ENCODE results near the gene CCDC6.
"Not testable (repeated sequence)": the region's sequence is repeated elsewhere in the genome, so short reads cannot be mapped to it uniquely, and the experiment has no call there.

CCDC6 gene

DNA sequence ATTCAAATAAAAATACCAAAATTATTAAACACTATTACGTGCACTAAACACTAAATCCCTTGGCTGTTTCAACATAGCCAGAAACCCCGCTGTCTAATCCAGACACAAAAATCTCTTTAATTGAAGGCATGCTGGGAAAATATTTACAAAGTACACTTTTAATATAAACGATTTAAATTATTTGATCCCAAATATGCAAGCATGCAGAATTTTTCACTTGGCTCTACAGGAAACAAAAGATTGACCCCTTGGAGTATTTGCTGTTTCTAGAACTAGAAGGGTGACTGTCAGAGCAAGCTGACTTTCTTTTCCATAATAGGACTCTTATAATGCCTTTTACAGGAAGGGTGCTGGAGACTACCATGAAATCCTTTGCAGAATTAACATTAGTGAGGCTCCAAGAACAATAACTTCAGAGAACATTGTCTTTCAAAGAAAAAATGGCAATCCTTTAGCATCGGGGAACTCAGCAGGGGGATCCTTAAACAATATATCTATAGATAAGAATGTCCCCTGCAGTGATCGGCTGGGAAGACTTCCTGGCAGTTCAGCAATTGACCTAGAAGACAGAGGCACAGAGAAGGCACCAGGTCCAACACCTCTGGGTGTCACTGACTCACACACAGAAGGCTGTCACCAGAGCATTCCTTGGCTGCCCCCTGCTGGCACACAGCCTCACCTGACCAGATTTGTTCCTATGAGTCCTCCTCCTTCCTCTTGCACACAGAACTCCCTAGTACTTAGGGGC lies 97.3 kb downstream of the CCDC6 start:
- no peak overlapping the region for H3K4me3 ChIP-seq (ENCODE audit: low read length)
- no peak for TF ChIP-seq ZNF274 (IDR thresholded peaks at IDR 0.05; ENCODE audit: low read depth, low read length)

DNA sequence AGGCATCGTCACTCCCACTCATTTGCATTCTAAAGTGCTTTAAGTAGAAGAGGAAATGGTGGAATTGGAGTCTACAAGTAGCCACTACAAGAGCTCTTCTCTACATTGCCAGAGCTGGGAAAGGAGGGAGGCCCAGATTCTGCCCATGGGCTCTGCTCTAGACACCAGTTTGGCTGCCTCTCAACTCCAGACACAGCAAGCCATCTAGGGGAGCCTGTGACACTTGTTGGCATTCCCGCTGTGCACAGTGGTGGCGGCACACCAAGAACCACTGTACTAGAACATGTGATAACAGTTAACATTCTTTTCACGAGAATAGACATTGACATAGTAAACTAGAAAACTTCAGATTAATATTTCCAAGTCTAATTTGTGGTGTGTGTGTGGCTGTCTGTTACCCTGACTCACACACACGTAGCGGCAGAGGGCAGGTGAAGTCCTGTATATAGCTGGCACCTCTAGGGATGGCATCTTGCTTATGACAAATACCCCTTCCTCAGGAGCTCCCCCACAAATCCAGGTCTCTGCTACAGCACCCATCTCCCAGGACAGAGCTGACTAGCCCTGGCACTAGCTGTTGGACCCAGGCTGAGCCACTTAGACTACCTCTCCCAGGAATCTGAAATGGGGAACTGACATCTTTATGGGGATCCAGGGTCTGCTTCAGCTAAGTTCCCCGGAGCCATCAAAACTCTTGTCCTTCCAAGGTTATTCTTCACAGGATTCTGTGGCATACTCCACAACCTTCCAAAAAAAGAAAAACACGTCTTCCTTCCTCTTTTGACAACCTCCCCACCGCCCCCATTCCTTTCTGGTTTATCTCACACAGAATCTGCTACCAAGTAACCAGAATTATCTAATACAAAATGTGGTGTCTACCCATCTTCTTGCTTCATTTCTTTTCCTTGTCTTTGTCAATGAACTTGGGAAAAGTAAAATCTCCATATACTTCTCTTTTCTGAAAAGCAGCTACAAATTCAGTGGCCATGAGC lies 98.4 kb downstream of the CCDC6 start:
- no peak for TF ChIP-seq ZNF274 (IDR thresholded peaks at IDR 0.05; ENCODE audit: low read depth, low read length)

DNA sequence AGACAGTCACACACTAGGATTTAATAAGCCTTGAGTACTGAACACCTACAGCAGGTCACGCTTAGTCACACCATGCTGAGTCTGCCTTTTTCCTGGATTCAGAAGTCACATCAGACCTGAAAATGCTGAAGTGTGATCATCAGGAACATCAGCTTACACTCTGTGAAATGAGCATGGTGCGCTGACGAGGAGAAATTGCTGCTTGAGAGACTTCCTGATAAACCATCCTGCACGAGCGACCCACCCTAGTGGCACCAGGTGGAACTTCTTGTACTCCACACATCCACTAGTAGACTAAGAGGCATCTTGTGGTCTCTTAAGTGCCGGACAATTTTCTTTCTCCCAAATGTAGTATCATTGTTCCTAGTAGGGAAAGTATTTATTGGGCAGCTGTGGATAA lies 101.3 kb downstream of the CCDC6 start:
- no peak overlapping the region for H3K4me3 ChIP-seq (ENCODE audit: low read length)
- TF ChIP-seq ZNF274 (IDR thresholded peaks at IDR 0.05; ENCODE audit: low read depth, low read length): no peak

More for the DNA sequence above, 98.4 kb downstream of the CCDC6 start:
- no peak overlapping the region for H3K4me3 ChIP-seq (ENCODE audit: low read length)

DNA sequence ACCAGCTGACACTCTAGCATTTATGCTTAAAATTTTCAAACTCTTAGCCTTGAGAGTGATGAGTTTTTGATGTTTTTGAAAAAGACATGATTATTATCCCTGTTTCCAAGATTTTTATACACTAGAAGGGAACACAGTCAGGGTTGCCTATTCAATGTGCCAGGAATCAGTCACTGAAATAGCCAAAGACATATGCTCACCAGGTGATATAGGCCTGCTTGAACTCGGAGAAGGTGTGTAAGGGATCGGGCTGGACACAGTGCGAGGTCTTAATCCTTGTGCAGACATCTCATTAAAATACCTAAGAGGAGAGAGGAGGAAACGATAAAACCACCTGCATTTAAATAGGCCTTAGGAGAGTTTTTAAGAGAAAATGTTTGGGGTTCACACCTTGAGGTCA lies 102.1 kb downstream of the CCDC6 start:
- H3K4me3 ChIP-seq (ENCODE audit: low read length): no peak overlapping the region
- no peak for TF ChIP-seq ZNF274 (IDR thresholded peaks at IDR 0.05; ENCODE audit: low read depth, low read length)

DNA sequence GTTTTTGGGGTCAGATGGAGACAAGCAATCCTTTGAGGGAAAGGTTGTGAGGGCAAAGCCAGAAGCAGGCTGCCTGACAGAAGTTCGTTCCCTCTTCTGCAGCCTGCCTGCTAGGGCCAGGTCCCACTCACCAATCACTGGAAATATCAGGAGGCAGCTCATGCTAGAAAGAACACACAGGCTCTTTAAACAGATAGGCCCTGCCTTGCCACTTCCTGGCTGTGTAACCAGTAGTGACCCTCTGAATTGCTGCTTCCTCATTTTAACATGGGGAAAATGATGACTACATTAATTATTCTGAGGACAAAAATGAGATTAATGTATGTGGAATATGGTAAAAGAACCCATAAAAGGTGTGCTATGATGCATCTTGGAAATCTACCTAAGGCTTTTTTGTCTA lies 102.6 kb downstream of the CCDC6 start:
- H3K4me3 ChIP-seq (ENCODE audit: low read length): no peak overlapping the region
- no peak for TF ChIP-seq ZNF274 (IDR thresholded peaks at IDR 0.05; ENCODE audit: low read depth, low read length)

DNA sequence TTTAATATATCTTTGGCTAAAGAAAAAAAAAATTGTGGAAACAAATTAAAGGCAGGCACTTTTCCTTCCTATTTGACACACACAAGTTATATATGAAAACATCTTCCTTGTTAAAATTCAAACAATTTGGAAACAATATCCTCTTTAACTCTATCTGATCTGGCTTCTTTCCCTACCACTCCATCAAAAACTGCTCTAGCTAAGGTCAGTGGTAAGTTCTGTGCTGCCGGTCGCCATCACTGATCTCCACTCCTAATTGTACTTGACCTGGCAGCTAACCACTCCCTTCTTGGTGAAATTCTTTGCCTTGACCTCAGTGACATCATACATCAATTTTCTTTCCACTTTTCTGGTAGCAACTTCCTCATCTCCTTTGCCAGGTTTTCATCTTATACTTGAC lies 105.2 kb downstream of the CCDC6 start:
- H3K4me3 ChIP-seq (ENCODE audit: low read length): no peak overlapping the region
- TF ChIP-seq ZNF274 (IDR thresholded peaks at IDR 0.05; ENCODE audit: low read depth, low read length): no peak

DNA sequence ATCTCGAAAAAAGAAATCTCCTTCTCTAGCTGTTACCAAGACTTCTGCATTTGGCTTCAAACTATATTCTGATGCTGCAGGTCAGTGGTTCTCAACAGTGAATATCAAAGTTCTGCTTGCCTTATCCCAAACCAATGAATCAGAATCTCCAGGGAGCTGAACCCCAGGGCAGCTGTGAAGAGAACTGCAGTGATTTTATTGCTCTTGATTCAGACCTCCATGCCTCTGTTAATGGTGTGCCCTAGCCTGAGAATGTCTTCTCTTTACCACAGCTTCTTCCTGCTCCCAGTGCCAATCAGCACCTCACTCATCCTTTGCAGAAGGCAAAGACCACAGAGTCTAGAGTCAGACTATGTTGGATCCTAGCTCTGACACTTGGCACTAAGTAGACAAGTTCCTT lies 106.9 kb downstream of the CCDC6 start:
- TF ChIP-seq ZNF274 (IDR thresholded peaks at IDR 0.05; ENCODE audit: low read depth, low read length): no peak
- no peak overlapping the region for H3K4me3 ChIP-seq (ENCODE audit: low read length)

DNA sequence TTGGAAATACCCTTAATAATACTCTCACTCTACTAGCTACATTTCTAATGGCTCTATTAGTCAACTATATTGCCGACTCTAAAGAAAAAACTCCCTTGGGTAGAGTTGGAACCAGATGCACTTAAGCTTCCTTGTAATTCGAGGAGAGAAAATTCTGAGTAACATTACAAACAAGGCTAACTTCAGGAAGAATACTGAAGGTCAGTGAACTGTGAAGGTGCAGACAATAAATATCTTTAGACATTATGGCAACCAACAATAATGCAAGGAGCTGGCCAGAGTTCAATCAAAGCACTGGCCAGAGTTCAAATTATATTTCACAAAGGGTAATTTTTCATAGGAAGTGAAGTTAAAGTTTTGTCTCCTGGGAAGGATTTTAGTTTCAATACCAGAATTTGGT lies 112.4 kb downstream of the CCDC6 start:
- TF ChIP-seq ZNF274 (IDR thresholded peaks at IDR 0.05; ENCODE audit: low read depth, low read length): no peak
- H3K4me3 ChIP-seq (ENCODE audit: low read length): no peak overlapping the region

DNA sequence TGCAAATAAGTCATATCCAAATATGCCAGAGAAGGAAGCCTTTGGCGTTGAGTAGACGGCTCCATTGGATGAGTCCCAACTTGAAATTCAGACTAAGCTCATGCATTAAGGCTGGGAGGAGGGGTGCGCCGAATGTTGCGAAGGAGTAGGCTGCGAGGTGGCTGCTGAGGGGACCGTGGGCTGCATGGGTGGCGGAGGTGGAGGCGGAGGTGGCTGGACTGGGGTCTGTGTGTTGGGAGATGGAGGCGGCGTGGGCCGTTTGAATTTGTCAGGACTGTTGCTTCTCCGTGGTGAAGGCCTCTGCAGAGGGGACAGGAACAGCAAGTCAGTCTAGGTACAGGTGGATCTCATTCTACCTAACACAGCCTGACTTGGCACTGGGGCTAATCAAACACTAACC lies 113.5 kb downstream of the CCDC6 start:
- TF ChIP-seq ZNF274 (IDR thresholded peaks at IDR 0.05; ENCODE audit: low read depth, low read length): no peak
- no peak overlapping the region for H3K4me3 ChIP-seq (ENCODE audit: low read length)

DNA sequence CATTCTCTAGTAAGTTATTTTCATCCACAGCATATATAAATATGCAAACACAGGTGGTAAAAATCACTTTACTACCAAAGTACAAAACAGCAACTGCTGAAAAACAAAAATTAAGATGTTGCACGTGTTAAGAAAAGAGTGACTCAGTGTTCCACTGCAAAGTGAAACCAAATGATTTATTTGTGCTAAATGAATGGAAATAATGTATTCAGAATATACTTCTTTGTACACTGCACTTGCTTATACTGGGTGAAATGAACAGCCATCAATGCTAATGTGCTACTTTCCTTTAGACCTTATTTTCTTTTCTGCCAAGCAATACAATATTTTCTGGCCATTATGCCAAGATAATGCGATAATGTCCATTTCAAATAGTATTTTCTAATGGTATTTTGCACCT lies 114.8 kb downstream of the CCDC6 start:
- no peak overlapping the region for H3K4me3 ChIP-seq (ENCODE audit: low read length)
- no peak for TF ChIP-seq ZNF274 (IDR thresholded peaks at IDR 0.05; ENCODE audit: low read depth, low read length)

DNA sequence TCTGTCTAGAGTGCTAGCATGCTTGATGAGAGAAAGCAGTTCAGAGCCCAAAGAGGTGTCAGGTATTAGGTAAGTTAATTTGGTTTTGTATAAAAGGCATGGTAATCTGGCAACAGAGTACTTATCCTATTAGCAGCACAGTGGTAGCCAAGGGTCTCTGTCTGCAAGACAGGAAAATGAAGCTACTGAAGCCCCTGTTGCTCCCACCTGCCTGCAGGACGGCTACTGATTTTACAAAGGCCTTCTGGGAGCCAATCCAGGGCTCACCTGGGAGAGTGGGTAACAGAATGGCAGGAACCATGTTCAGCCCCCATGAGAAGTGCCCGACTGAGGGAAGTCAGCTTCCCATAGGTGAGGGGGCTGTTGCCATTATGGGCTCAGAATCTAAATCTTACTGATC lies 116.3 kb downstream of the CCDC6 start:
- not testable (repeated sequence) for H3K4me3 ChIP-seq (ENCODE audit: low read length)

DNA sequence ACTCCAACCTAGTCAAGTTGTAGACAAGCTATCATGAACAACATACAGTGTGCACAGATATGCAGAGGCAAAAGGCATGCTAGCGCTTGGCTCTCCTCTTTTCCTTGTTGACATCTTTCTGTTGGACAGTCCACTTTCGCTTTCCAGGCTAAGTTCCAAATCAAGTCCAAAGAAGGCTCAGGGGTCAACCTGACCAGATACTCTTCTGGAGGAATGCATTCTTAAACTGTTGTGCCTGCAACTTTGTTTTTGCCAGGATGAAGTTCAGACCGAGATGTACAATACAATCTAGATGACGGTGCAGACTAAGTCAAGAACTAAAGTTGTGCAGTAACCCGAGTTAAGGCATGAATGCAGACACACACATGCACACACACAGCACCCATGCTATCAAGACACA lies 117.4 kb downstream of the CCDC6 start:
- H3K4me3 ChIP-seq (ENCODE audit: low read length): not testable (repeated sequence)

DNA sequence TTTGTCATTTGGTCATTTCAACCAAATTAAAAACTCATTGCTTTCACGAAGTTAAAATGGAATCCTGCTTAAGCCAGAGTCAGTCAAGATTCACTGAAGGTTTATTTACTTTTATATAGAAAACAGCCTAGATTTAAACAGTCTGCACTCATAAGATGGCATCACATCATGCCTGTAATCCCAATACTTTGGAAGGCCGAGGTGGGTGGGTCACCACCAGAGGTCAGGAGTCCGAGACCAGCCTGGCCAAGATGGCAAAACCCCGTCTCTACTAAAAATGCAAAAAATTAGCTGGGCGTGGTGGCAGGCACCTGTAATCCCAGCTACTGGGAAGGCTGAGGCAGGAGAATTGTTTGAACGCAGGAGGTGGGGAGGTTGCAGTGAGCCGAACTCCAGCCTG lies 119.3 kb downstream of the CCDC6 start:
- not testable (repeated sequence) for H3K4me3 ChIP-seq (ENCODE audit: low read length)

DNA sequence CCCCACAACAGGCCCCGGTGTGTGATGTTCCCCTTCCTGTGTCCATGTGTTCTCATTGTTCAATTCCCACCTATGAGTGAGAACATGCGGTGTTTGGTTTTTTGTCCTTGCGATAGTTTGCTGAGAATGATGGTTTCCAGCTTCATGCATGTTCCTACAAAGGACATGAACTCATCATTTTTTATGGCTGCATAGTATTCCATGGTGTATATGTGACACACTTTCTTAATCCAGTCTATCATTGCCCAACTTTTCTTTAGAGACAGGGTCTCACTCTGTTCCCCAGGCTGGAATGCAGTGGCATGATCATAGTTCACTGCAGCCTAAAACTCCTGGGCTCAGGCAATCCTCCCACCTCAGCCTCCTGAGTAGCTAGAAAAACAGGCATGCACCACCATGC lies 120.9 kb downstream of the CCDC6 start:
- H3K4me3 ChIP-seq (ENCODE audit: low read length): not testable (repeated sequence)

DNA sequence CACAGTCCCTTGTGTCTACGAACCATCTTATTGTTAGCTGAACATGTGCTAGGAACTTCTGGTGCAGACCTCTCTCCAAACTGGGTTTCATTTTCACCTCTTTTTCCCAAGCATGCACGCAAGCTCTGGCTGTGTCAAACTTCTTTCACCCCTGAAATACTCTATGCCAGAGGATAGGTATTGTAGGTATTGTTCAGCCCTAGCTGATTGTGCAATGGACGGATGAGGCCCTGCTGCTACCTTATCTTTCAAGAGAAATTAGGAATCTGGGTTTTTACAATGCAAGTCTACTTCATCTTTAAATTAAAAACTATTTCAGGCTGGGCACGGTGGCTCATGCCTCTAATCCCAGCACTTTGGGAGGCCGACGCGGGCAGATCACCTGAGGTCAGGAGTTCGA lies 124.8 kb downstream of the CCDC6 start:
- no peak for TF ChIP-seq ZNF274 (IDR thresholded peaks at IDR 0.05; ENCODE audit: low read depth, low read length)
- no peak overlapping the region for H3K4me3 ChIP-seq (ENCODE audit: low read length)
